GM18909 (cell line): ENCODE data around the gene TRPM2.
"Not testable (repeated sequence)": the region's sequence is repeated elsewhere in the genome, so short reads cannot be mapped to it uniquely, and the experiment has no call there.

ENCODE experiments used
- ATAC-seq: cut with Tn5 transposase; IDR thresholded peaks from one replicate; pipeline ENCODE4 v1.9.1; 2021; ENCODE audit warnings: mild to moderate bottlenecking; ENCODE audit not compliant: unreplicated experiment, poor library complexity

Gene TRPM2

GRCh38 chr21:44405091-44405947 lies 51.9 kb downstream of the TRPM2 start:
- ATAC-seq, result no peak

GRCh38 chr21:44405948-44406872 lies 52.8 kb downstream of the TRPM2 start:
- ATAC-seq, result no peak

GRCh38 chr21:44406953-44407352 lies 53.5 kb downstream of the TRPM2 start:
- ATAC-seq, result no peak

GRCh38 chr21:44407493-44407892 lies 54.1 kb downstream of the TRPM2 start:
- no peak for ATAC-seq

GRCh38 chr21:44408226-44408625 lies 54.8 kb downstream of the TRPM2 start:
- no peak for ATAC-seq

GRCh38 chr21:44413566-44414290 lies 60.3 kb downstream of the TRPM2 start:
- no peak for ATAC-seq

- no peak for ATAC-seq
Observed at GRCh38 chr21:44414291-44415072, 61.1 kb downstream of the TRPM2 start.

DNA sequence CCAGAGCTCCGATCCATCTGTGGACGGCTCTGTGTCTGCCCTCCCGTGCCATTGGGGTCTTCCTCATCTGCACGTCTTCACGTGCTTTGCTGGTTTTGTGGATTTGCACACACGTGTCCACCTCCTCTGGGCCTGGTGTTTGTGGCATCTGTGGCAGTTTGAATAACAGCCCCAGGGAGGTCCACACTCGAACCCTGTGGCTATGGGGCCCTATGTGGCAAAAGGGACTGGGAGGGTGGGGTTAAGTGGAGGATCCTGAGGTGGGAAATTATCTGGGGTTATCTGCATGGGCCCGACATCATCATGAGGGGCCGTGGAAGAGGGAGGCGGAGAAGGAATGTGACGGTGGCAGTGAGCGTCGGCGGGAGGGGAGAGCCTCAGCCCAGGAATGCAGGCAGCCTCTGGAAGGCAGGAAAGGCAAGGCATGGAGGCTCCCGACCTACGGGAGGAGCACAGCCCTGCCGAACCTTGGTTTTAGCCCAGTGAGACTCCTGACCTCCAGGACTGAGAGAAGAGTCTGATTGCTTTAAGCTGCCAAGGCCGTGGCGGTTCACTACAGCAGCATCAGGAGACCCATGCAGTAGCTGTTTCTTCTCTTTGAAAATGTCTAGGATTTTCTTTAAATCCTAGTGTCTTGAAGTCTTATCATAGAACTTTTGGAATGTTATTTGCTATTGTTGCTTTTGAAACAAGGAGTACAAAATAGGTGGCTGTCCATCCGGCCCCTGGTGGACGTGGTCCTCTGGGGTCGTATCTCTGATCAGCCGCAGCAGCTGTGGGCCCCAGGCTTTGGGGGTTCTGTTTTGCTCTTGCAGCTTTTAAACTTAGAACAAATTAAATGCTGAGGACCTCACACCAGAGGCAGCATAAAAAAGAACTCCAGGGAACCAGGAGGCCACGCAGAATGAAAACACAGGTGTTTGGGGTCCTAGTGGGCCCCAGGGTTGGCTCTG lies 61.9 kb downstream of the TRPM2 start:
- no peak for ATAC-seq

GRCh38 chr21:44416193-44416592 lies 62.8 kb downstream of the TRPM2 start:
- no peak for ATAC-seq

DNA sequence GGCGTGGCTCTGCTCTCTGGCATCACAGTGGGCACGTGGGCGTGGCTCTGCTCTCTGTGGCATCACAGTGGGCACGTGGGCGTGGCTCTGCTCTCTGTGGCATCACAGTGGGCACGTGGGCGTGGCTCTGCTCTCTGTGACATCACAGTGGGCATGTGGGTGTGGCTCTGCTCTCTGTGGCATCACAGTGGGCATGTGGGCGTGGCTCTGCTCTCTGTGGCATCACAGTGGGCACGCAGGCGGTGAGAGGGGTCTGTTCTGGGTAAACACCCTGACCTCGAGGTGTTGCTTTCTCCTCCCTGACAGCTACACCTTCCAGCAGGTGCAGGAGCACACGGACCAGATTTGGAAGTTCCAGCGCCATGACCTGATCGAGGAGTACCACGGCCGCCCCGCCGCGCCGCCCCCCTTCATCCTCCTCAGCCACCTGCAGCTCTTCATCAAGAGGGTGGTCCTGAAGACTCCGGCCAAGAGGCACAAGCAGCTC lies 64.2 kb downstream of the TRPM2 start:
- not testable (repeated sequence) for ATAC-seq

- no peak for ATAC-seq
Observed at GRCh38 chr21:44418108-44418875, 64.9 kb downstream of the TRPM2 start.

- no peak for ATAC-seq
Observed at GRCh38 chr21:44418876-44419230, 65.4 kb downstream of the TRPM2 start.

- no peak for ATAC-seq
Observed at GRCh38 chr21:44419679-44420078, 66.3 kb downstream of the TRPM2 start.

- ATAC-seq, result no peak
Observed at GRCh38 chr21:44420416-44421205, 67.2 kb downstream of the TRPM2 start.

DNA sequence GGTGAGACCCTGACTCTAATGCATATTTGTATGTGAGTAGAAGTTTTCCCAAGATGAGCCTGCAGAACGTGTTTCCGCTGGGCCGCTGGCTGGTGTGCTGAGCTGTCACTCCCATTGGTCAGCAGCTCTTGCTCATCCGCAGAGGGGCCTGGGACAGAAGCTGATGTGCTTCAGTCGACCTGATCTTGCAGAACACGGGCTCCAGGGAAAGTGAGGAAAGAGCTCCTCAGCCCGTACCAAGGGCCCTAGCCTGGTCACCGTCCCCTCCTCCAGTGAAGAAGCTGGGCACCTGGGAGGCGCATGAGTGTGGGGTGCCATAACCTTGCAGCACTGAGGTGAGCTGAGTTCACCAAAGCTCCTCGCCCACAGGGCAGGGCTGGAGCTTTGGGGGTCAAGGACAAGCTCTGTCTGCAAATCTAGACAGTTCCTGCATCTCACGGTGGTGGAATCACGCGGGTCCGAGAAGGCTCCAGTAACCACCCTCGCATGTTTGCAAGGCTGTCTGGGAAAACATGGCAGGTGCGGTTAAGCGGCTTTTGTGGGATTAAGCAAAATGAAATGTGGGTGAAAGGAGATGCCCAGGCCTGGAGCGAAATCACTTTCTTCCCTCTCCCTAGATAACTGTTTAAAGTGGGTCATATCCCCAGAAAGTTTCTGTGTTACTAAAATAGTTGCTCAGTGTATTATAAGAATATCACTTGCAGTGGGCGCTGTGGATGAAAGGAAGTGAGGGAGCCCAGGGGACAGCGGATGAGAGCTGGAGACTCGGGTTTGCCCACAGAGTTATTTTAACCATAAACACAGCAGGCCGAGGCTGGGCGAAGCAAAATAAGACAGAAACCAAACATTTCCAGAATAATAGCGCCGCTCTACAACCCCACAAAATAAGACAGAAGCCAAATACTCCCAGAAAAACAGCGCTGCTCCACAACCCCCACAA lies 68.8 kb downstream of the TRPM2 start:
- no peak for ATAC-seq

- ATAC-seq, result no peak
Observed at GRCh38 chr21:44423312-44423821, 69.9 kb downstream of the TRPM2 start.
